ENCODE measurements around the gene SMIM36. TPM values are rescaled to one million over a fixed set of nuclear protein-coding genes. Genes with fewer than 3 reads are reported as not detected.
"Not testable (repeated sequence)": the region's sequence is repeated elsewhere in the genome, so short reads cannot be mapped to it uniquely, and the experiment has no call there.

SMIM36 gene
- total and polyA plus RNA-seq, 2 donors from 2014 or later = not detected

DNA sequence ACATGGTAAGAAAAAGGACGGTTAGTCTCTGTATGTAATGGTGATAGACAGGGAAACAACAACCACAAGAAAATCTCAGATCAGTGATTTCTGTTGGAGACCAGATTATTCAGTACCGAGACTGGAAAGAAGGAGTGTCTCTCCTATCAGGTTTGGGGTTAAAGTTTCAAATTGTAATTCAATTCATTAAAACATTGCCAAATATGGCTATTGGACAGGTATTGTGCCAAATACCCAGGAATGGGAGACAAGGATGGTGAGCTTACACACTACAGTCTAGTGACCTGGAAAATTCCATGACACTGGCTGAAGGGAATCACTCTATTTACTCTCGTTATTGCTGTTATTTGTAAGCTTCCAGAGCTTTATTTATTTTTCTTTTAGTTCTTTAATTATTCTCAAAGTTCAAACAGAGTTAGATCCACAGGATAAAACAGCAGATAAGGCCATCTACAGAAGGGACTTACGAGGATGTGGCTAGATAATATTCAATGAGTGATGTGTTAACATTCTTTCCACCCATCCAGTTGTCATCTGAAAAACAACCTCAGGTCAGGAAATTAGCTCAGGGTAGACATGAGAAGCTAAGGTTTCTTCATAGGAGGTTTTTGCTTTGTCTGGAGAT lies 64.6 kb downstream of the SMIM36 start:
- TF ChIP-seq, protein P1, sequence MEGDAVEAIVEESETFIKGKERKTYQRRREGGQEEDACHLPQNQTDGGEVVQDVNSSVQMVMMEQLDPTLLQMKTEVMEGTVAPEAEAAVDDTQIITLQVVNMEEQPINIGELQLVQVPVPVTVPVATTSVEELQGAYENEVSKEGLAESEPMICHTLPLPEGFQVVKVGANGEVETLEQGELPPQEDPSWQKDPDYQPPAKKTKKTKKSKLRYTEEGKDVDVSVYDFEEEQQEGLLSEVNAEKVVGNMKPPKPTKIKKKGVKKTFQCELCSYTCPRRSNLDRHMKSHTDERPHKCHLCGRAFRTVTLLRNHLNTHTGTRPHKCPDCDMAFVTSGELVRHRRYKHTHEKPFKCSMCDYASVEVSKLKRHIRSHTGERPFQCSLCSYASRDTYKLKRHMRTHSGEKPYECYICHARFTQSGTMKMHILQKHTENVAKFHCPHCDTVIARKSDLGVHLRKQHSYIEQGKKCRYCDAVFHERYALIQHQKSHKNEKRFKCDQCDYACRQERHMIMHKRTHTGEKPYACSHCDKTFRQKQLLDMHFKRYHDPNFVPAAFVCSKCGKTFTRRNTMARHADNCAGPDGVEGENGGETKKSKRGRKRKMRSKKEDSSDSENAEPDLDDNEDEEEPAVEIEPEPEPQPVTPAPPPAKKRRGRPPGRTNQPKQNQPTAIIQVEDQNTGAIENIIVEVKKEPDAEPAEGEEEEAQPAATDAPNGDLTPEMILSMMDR (IDR thresholded peaks at IDR 0.05; ENCODE audit: borderline replicate concordance, extremely low read depth, insufficient read depth) = no peak
- no peak overlapping the region for H3K9ac ChIP-seq (ENCODE audit: low read length in 3 of 3)
- no peak overlapping the region for H3K27ac ChIP-seq (ENCODE audit: low read depth in 2 of 2, low read length in 2 of 2)
- intact Hi-C loops (cut with DNase I) = no loop called here
- H3K27me3 ChIP-seq (ENCODE audit: control insufficient read depth, insufficient read depth, low read length) = no peaks in the 10 kb centered on the region
- H3K4me3 ChIP-seq (ENCODE audit: low read length in 3 of 3) = no peak overlapping the region
- peaks cover 0 to 20% (median 9%) of the 10 kb centered on the region in 3 donors for H3K4me1 ChIP-seq (ENCODE audit: control insufficient read depth in 2 of 3, insufficient read depth in 2 of 3, low read depth in 1 of 3, low read length in 3 of 3)
- DNase-seq (no peak), FAIRE-seq (no peak)
- H3K36me3 ChIP-seq (ENCODE audit: control insufficient read depth in 2 of 3, insufficient read depth in 3 of 3, low read length in 3 of 3) = no peaks in the 10 kb centered on the region
- H3K9me3 ChIP-seq (ENCODE audit: control insufficient read depth in 2 of 3, insufficient read depth in 1 of 3, low read length in 3 of 3) = no peaks in the 10 kb centered on the region

DNA sequence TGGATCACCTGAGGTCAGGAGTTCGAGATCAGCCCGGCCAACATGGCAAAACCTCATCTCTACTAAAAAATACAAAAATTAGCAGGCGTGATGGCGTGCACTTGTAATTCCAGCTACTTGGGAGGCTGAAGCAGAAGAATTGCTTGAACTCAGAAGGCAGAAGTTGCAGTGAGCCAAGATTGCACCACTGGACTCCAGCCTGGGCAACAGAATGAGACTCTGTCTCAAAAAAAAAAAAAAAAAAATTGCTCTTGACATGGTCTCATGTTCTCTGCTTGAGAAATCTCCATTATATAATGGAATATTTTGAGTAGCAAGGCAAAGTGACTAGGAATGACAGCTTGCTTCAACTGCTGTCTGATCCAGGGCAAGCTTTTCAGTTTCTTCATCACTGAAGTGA lies 65.2 kb downstream of the SMIM36 start:
- H3K9ac ChIP-seq (ENCODE audit: low read length in 3 of 3); intact Hi-C loops (cut with DNase I); H3K27me3 ChIP-seq (ENCODE audit: control insufficient read depth, insufficient read depth, low read length); FAIRE-seq; H3K27ac ChIP-seq (ENCODE audit: low read depth in 2 of 2, low read length in 2 of 2); H3K36me3 ChIP-seq (ENCODE audit: control insufficient read depth in 2 of 3, insufficient read depth in 3 of 3, low read length in 3 of 3); H3K9me3 ChIP-seq (ENCODE audit: control insufficient read depth in 2 of 3, insufficient read depth in 1 of 3, low read length in 3 of 3); H3K4me3 ChIP-seq (ENCODE audit: low read length in 3 of 3); DNase-seq: not testable (repeated sequence)
- peaks cover 0 to 20% (median 9%) of the 10 kb centered on the region in 3 donors for H3K4me1 ChIP-seq (ENCODE audit: control insufficient read depth in 2 of 3, insufficient read depth in 2 of 3, low read depth in 1 of 3, low read length in 3 of 3)

DNA sequence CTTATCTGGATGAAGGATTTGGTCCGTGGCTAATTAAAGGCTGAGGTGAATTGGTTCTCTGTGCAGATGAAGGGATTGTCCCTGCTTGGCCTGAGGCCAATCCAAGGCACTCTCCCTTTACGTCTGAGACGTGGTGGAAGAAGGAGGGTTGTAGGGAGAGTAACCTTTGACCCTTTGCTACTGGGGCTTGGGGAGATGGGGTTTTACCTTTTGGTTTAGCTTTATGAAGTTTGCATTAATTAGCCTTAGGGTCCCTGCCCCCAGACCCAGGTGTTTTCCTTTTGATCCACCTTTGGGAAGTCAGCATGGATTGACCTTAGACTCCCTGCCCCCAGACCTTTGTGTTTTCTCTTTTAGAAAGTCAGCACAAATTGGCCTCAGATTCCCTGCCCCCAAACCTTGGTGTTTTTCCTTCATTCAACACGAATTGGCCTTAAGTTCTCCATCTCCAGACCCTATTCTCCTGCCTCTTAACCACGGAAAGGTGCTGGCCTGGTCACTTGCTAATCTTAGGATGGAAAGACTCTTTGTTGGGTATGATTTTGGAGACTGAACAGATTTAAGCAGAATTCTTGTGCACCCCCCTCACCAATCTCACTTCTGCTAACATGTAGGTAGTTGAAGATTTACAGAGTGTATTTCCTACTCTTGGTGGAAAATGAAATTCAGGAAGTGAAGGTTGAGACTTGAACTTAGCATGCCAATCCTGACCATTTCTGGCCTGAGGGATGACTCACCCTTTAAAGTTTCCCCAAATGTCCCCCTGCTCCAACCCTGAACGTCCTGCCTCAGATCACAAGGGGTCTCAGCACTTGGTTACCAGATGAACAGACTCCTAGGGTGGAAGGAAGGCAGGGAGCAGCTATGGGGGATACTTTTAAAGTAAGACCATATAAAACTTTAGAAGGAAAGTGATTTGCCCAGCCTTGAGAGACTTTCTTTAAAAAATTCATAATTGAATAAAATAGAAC lies 66.5 kb downstream of the SMIM36 start:
- TF ChIP-seq, protein P1 (IDR thresholded peaks at IDR 0.05; ENCODE audit: borderline replicate concordance, extremely low read depth, insufficient read depth) = no peak
- H3K27me3 ChIP-seq (ENCODE audit: control insufficient read depth, insufficient read depth, low read length) = no peaks in the 10 kb centered on the region
- no peaks in the 10 kb centered on the region for H3K36me3 ChIP-seq (ENCODE audit: control insufficient read depth in 2 of 3, insufficient read depth in 3 of 3, low read length in 3 of 3)
- peak overlapping the region; percentile 51 to 56 for H3K27ac ChIP-seq (ENCODE audit: low read depth in 2 of 2, low read length in 2 of 2)
- H3K4me1 ChIP-seq (ENCODE audit: control insufficient read depth in 2 of 3, insufficient read depth in 2 of 3, low read depth in 1 of 3, low read length in 3 of 3) = peaks cover 0 to 20% (median 9%) of the 10 kb centered on the region in 3 donors
- intact Hi-C loops (cut with DNase I) = no loop called here
- no peak overlapping the region for H3K9ac ChIP-seq (ENCODE audit: low read length in 3 of 3)
- no peaks in the 10 kb centered on the region for H3K9me3 ChIP-seq (ENCODE audit: control insufficient read depth in 2 of 3, insufficient read depth in 1 of 3, low read length in 3 of 3)
- FAIRE-seq = no peak
- no peak overlapping the region for H3K4me3 ChIP-seq (ENCODE audit: low read length in 3 of 3)
- peak in 2 of 5 donors; percentile 40 to 53 for DNase-seq

DNA sequence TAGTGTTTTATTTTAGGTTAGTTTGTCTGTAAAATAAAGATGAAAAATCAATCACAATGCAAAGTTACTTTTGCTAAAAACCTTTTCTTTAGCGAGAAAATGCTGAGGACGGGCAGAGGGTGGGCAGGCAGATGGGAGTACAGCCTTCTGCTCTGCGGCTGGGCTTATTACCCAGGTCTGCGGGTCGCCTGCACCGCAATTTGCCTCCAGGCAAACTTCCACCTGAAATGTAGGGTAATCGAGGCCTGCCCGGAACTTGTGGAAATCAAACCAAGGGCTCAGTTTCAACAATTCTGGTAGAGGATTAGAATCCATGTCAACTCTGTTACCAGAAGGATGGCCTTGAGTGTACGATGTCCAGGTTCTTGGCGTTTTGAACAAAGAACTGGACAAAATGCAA lies 67.3 kb downstream of the SMIM36 start:
- no peak for FAIRE-seq
- intact Hi-C loops (cut with DNase I) = no loop called here
- Histone ChIP-seq H3K9ac (ENCODE audit: low read length in 3 of 3) (no peak overlapping the region), H3K4me1 (ENCODE audit: control insufficient read depth in 2 of 3, insufficient read depth in 2 of 3, low read depth in 1 of 3, low read length in 3 of 3) (peaks cover 0 to 20% (median 9%) of the 10 kb centered on the region in 3 donors), H3K4me3 (ENCODE audit: low read length in 3 of 3) (no peak overlapping the region), H3K36me3 (ENCODE audit: control insufficient read depth in 2 of 3, insufficient read depth in 3 of 3, low read length in 3 of 3) (no peaks in the 10 kb centered on the region), H3K9me3 (ENCODE audit: control insufficient read depth in 2 of 3, insufficient read depth in 1 of 3, low read length in 3 of 3) (no peaks in the 10 kb centered on the region), H3K27me3 (ENCODE audit: control insufficient read depth, insufficient read depth, low read length) (no peaks in the 10 kb centered on the region), H3K27ac (ENCODE audit: low read depth in 2 of 2, low read length in 2 of 2) (no peak overlapping the region)
- TF ChIP-seq, protein P1 (IDR thresholded peaks at IDR 0.05; ENCODE audit: borderline replicate concordance, extremely low read depth, insufficient read depth) = no peak
- DNase-seq = no peak
